Limb (tissue), 2 donors: ENCODE measurements around the gene TPM3.
"Not testable (repeated sequence)": the region's sequence is repeated elsewhere in the genome, so short reads cannot be mapped to it uniquely, and the experiment has no call there.

Source experiments
- DNase-seq, 2 donors: peaks; one replicate each; pipeline ENCODE4 v3.0.0-alpha.2; 2016; ENCODE audit errors: extremely low spot score in 2 of 2

TPM3 gene

DNA sequence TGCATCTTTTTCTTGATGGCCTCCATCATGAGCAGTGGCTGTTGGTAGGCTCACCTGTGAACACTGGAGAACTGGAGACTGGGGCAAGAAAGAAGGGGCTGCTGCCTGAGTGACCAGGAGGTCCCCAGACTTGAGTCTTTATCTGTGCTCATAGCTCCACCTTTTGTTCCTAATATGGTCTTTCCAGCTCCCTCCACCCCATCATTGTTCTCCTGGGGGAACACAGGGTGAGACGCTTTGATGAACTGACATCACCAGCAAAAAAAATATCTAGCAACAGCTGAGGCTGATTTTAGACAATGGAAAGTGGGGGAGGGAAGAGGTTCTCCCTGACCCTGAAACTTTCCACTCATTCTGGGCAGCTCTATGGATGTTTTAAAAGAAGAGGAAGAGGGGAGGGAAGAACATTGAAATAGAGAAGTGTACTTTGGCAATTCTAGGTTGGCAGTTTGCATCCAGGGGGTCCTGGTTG is at the start of gene TPM3:
TPM3 (minus strand) TSS at position 111 of the 472 bp plus-strand sequence; CDS start at position 29, 82 bp downstream.
- DNase-seq: no peak

DNA sequence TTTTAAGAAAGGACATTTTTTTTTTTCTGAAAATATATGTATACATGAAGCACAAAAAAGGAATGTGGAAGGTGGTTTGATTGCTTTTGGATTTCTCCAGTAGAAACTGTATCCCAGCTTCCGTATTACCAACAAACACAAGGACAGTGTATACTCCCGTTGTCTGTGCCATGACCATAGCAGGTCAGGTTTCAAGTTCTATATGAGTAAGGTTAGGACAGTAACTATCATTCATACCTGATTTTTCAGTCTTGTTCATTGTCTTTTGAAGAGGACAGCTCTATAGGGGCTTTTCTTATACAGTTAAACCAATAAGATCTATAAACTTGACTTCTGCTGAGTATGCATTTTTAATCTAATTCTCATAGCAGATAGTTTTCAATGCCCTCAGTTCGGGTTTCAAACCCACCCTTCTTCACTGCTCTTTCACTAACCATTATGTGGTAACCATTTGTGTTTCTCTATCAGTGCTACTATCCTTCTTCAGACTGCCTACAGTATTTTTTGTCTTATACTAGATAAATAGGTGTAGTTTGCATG is 48.5 kb upstream of the TPM3 start:
- DNase-seq: no peak

DNA sequence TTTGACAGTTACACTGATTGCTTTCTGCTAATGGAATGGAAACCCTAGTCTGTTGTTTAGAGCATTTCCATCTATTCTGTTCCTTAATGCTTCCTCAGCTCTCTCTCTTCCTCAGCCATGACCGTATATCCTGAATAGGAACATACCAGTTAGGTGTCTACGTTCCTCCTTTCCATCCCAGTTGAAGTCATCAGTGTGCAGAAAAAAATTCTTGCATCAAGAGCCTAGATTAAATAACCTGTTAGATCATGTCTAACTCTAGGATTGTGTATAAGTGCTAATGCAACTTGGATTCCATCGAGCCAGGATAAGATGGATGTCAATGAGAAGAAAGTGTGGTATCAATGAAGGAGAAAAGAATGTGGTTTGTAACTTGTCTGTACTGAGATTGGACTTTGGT is 47.6 kb upstream of the TPM3 start:
- DNase-seq: no peak

DNA sequence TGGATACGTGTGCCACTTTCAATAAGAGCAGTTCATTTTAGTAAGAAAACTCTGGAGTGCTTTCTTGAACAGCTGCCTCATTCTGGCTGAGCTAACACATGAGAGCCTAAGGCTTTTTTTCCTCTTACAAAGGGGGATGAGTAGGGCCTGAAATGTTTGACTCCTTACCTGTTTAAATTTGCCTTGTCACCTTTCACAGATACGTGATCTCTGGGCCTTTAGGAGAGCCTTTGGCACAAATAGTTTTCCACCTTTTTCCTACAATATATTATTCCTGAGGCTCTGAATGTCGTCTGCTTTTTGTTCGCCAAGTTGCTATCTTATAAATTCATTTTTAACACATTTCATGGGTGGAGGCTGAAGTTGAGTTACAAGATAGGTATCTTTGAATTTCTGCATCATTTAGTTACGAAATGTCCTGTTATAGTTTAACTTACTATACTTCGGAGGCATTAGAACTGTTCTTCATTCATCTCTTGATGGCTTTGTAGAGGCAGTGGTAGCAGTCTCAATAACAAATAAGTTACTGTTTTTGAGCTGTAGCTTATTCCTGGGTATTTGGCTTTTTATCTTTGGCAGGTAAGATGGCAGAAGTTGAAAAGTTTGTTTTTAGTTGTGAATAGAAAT is 46.1 kb upstream of the TPM3 start:
- no peak for DNase-seq

DNA sequence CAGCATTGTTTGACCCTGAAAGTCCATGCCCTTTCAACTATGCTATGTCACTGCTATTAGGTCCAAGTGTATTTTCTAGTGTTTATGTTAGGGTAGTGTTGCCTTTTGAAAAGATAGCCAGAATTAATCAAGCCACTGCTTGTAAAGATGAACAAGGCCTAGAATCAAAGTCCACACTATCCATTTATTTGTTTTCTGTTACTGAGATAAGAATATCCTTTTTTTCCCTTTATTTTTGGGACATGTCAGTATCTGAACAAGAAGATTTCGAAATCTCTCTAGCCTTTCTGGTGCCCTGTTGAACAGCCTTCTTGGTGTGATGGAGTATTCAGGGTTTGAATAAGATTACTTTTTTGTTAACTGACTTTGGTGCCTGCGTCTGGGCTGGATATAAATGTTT is 45.5 kb upstream of the TPM3 start:
- DNase-seq: no peak

- no peak for DNase-seq
Observed at GRCh38 chr1:154236855-154237254, 45.0 kb upstream of the TPM3 start.

GRCh38 chr1:154233127-154233526 is 41.2 kb upstream of the TPM3 start:
- DNase-seq: not testable (repeated sequence)

- not testable (repeated sequence) for DNase-seq
Observed at GRCh38 chr1:154231112-154231511, 39.2 kb upstream of the TPM3 start.

GRCh38 chr1:154225370-154225769 is 33.5 kb upstream of the TPM3 start:
- no peak for DNase-seq

GRCh38 chr1:154223621-154224020 is 31.7 kb upstream of the TPM3 start:
- DNase-seq: no peak

GRCh38 chr1:154222918-154223317 is 31.0 kb upstream of the TPM3 start:
- no peak for DNase-seq

- no peak for DNase-seq
Observed at GRCh38 chr1:154222518-154222917, 30.6 kb upstream of the TPM3 start.

GRCh38 chr1:154221278-154222001 is 29.5 kb upstream of the TPM3 start:
- DNase-seq: peak; percentile 36 to 82

DNA sequence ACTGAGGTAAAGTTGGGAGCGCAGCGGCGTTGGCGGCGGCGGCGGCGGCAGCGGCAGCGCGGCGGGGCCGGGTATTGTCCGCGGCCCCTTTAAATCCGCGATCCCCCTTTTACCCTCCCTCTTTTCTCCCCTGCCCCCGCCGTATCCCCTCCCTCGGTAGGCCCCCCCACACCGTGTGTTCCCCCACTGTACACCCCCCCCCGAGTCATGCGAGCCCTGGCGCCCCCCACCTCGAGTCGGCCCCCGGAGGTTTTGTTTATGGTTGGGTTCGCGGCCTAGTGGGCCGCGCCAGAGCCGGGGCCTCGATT is 29.0 kb upstream of the TPM3 start:
- DNase-seq: no peak

DNA sequence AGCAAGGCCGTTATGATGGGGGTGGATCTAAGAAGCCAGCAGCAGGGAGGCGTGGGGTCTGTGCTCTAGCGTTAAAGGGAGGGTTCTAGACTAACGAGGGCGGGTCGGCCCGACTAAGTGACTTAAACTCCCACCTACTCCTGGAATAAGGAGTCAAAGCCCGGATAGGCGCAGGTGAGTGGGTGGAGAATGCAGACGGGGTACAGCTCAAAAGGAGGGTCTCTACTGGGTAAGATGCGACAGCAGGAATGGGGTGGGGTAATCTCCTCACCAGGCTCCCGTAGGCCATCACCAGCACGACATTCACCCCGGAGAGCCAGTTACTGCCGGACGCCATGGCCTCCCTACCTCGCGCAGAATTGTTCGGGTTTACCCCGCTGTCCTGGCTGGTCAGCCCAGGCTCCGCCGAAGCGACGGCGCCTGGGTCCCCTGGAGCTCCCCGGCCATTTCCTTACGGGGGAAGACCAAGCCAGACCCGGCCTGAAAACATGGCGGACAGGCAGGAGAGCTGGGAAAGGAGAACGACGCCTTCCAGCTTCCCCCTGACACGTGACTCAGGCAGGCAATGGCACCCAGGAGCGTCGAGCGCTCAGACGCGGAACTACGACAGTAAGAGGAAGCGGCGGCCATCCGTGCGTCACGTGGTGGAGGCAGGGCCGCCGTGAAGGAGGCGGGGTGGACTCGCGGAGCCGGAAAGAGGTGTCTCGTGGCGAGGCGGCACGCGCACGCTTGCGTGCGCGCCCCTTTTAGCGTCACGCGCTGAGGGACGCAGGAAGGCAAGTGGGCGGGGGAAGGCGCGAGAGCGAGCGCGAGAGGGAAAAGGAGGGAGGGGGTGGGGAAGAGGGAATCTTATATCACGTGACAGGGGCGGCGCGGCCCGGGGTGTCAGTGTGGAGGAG is 28.4 kb upstream of the TPM3 start, which contains the start of gene UBAP2L:
UBAP2L (plus strand) TSS at position 885 of the 899 bp plus-strand sequence. CDS start 4,169 bp downstream, outside the sequence.
- peak; percentile 99 for DNase-seq

GRCh38 chr1:154219541-154219940 is 27.6 kb upstream of the TPM3 start:
- peak in 1 of 2 donors; percentile 25 for DNase-seq

GRCh38 chr1:154218545-154218944 is 26.6 kb upstream of the TPM3 start:
- DNase-seq: no peak

- no peak for DNase-seq
Observed at GRCh38 chr1:154213274-154213673, 21.4 kb upstream of the TPM3 start.

DNA sequence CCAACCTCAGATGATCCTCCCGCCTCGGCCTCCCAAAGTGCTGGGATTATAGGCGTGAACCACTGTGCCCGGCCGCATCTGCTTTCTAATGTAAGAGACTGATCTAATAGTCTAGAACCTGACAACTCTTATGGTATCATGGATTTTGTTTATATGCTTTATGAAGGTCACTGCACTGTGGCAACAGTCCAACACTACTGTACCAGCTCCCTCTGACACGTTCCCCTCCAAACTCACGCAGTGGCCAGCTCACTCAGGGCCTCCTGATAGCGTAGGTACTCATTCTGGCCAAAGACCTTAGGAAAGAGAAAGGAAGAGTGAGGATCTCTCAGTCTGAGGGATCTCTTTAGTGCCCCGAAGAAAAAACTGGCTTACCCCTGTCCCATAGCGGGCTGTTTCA is 20.2 kb upstream of the TPM3 start:
- no peak for DNase-seq

- DNase-seq: no peak
Observed at GRCh38 chr1:154208677-154209388, 16.9 kb upstream of the TPM3 start.

- DNase-seq: no peak
Observed at GRCh38 chr1:154207262-154207661, 15.4 kb upstream of the TPM3 start.
